Lower lobe of right lung (tissue), 2 donors: ENCODE measurements around the gene TMEM89. TPM values are rescaled to one million over a fixed set of nuclear protein-coding genes. Genes with fewer than 3 reads are reported as not detected.

Experiments used
- ATAC-seq, 2 donors: fragments of 200-7000 bp; cut with Tn5 transposase; one replicate each; pipeline ENCODE4 v1.9.1; 2020 to 2022; ENCODE audit warnings: mild to moderate bottlenecking in 2 of 2, moderate library complexity in 2 of 2
- DNase-seq: peaks from one replicate; pipeline ENCODE4 v3.0.0-alpha.2; 2020
- H3K27ac ChIP-seq: fragments of 200-600 bp; one replicate; pipeline ENCODE4 v1.8.0; 2022
- H3K27me3 ChIP-seq: fragments of 200-600 bp; one replicate; pipeline ENCODE4 v1.8.0; 2022; ENCODE audit warnings: low read depth
- H3K36me3 ChIP-seq: fragments of 200-600 bp; one replicate; pipeline ENCODE4 v1.8.0; 2022; ENCODE audit warnings: mild to moderate bottlenecking
- H3K4me1 ChIP-seq: fragments of 200-600 bp; one replicate; pipeline ENCODE4 v1.8.0; 2022
- H3K4me3 ChIP-seq: fragments of 200-600 bp; one replicate; pipeline ENCODE4 v1.8.0; 2022; ENCODE audit warnings: mild to moderate bottlenecking
- H3K9me3 ChIP-seq: fragments of 200-600 bp; one replicate; pipeline ENCODE4 v1.8.0; 2022
- intact Hi-C: fragments of 100-400 bp; cut with DNase I; formaldehyde crosslinking; loops from one replicate; pipeline ENCODE4 v1.11.0; 2022
- total RNA-seq: library from RNA; stranded (reverse); fragmentation: NEBNext Ultra II Directional; extraction: Animal tissue kit (Norgen Biotek cat#: 25700); gene quantifications from one replicate; pipeline ENCODE4 v1.2.1, GENCODE V29; 2021
- TF ChIP-seq, protein P1 (sequence below): fragments of 200-600 bp; IDR thresholded peaks from one replicate; pipeline ENCODE4 v1.8.0; 2022; ENCODE audit warnings: antibody characterized with exemption, mild to moderate bottlenecking
- donor health status: DM: no; HTN: yes; CAD: no; lungs with severe emphysema.

The TMEM89 gene
- total RNA-seq, 1 donor from 2014 or later = not detected

DNA sequence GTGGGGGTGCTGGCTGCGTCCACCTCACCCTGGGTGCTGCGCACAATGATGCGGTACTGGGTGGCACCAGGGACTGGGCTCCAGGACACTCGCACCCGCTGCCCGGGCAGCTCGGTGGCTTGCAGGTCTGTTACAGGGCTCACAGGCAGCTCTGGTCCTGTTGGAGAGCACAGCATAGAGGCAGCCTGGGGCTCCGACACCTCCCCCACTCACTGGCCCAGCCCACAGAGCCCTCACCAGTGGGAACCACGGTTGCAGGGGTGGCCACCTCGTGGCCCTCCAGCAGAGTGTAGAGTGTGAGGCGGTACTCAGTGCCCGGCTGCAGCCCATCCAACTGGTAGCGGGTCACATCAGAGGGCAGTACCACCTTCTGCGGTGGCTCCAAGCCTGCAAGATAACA, 30.1 kb downstream of the TMEM89 start:
- no peak for DNase-seq

DNA sequence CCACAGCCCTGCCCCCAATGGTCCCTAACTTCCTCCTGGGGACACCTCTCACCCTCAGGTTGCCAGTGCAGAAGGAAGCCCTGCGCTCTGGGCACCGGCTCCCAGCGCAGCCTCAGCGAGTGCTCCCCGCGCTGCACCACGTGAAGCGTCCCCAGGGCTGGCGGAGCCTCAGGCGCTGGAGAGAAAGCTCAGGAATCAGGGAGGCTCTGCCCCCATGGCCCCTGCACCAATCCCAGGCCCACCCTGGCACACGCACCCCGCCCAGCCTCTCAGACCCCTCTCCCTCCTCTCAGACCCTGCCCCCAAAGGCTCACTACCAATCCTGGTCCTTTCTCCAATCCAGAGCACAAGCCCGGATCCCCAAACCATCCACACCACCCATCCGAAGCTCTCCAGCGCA, 33.3 kb downstream of the TMEM89 start:
- H3K4me3 ChIP-seq = no peak overlapping the region
- TF ChIP-seq, protein P1, sequence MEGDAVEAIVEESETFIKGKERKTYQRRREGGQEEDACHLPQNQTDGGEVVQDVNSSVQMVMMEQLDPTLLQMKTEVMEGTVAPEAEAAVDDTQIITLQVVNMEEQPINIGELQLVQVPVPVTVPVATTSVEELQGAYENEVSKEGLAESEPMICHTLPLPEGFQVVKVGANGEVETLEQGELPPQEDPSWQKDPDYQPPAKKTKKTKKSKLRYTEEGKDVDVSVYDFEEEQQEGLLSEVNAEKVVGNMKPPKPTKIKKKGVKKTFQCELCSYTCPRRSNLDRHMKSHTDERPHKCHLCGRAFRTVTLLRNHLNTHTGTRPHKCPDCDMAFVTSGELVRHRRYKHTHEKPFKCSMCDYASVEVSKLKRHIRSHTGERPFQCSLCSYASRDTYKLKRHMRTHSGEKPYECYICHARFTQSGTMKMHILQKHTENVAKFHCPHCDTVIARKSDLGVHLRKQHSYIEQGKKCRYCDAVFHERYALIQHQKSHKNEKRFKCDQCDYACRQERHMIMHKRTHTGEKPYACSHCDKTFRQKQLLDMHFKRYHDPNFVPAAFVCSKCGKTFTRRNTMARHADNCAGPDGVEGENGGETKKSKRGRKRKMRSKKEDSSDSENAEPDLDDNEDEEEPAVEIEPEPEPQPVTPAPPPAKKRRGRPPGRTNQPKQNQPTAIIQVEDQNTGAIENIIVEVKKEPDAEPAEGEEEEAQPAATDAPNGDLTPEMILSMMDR = no peak
- H3K9me3 ChIP-seq = no peaks in the 10 kb centered on the region
- H3K4me1 ChIP-seq = no peaks in the 10 kb centered on the region
- ATAC-seq (no peak), DNase-seq (no peak)
- intact Hi-C loops = no loop called here
- no peaks in the 10 kb centered on the region for H3K36me3 ChIP-seq
- H3K27ac ChIP-seq = no peak overlapping the region
- H3K27me3 ChIP-seq = peaks cover 5% of the 10 kb centered on the region

More for the DNA sequence above, 30.1 kb downstream of the TMEM89 start:
- TF ChIP-seq, protein P1 = no peak
- ATAC-seq = no peak
- H3K36me3 ChIP-seq = no peaks in the 10 kb centered on the region
- H3K27ac ChIP-seq = no peak overlapping the region
- no peak overlapping the region for H3K4me3 ChIP-seq
- no peaks in the 10 kb centered on the region for H3K9me3 ChIP-seq
- H3K27me3 ChIP-seq = peaks cover 23% of the 10 kb centered on the region
- H3K4me1 ChIP-seq = no peaks in the 10 kb centered on the region
- intact Hi-C loops = no loop called here

DNA sequence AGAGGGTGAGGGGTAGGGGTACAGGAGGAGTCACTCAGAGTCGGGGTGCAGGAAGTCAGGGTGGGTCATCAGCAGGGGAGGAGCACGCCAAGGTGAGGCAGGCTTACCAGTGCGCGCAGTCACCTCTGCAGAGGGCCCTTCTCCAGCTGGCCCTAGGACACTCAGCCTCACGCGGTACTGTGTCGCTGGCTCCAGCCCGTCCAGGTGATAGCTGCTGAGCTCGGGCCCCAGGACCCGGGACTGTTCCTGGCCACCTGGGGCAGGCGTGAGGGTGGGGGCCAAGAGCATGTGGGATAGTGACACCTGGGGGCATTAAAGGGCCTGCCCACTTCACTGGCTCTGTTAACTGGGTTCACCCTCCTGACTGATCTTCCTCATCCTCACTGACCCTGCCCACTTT, 33.9 kb downstream of the TMEM89 start:
- intact Hi-C loops = no loop called here
- Histone ChIP-seq H3K9me3 (no peaks in the 10 kb centered on the region), H3K27me3 (peaks cover 5% of the 10 kb centered on the region), H3K4me3 (no peak overlapping the region), H3K4me1 (no peaks in the 10 kb centered on the region), H3K27ac (no peak overlapping the region), H3K36me3 (no peaks in the 10 kb centered on the region)
- no peak for DNase-seq
- TF ChIP-seq, protein P1 = no peak
- ATAC-seq = no peak

DNA sequence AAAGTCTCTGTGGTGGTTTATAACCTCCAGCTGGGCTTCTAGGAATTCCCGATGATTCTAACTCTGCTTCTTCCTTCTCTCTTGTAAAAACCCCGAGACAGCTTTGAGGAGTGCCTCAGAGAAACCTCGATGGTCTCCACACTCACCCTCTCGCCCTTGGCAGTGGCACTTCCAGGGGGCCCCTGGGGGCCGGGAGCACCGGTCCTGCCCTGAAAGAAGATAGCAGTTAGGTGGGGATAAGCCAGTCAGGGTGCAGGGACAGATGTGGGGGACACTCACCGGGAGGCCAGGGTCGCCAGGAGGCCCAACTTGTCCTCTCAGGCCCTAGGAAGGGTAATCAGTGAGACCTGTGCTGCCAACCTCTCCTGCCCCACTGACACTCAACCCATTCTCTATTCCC, 36.2 kb downstream of the TMEM89 start:
- intact Hi-C loops = no loop called here
- no peaks in the 10 kb centered on the region for H3K36me3 ChIP-seq
- no peak overlapping the region for H3K4me3 ChIP-seq
- H3K27ac ChIP-seq = no peak overlapping the region
- TF ChIP-seq, protein P1 = no peak
- no peaks in the 10 kb centered on the region for H3K27me3 ChIP-seq
- DNase-seq (no peak), ATAC-seq (no peak)
- H3K9me3 ChIP-seq = no peaks in the 10 kb centered on the region
- H3K4me1 ChIP-seq = no peaks in the 10 kb centered on the region

DNA sequence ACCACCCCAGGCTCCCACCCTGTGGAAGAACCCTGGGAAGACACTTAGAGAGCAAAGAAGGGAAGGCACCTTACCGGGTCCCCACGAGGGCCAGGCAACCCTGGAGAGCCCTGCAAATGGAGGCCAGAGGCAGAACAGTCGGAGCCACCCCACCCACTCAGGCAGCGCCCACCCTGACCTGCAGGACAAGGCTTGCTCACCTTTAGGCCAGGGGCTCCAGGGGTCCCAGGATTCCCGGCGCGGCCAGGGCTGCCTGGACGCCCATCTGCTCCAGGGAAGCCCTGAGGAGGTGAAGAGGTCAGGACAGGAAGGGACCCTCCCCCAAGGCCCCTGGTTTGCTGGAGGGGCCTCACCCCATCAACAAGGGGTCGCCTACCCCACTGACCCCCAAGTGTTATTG, 36.7 kb downstream of the TMEM89 start:
- DNase-seq = no peak
- TF ChIP-seq, protein P1 = no peak
- H3K27ac ChIP-seq = no peak overlapping the region
- H3K36me3 ChIP-seq = no peaks in the 10 kb centered on the region
- no peaks in the 10 kb centered on the region for H3K27me3 ChIP-seq
- H3K4me1 ChIP-seq = no peaks in the 10 kb centered on the region
- no peaks in the 10 kb centered on the region for H3K9me3 ChIP-seq
- no peak for ATAC-seq
- no peak overlapping the region for H3K4me3 ChIP-seq
- intact Hi-C loops = no loop called here
